Gastroesophageal sphincter (tissue), 3 donors: ENCODE measurements around the gene DRD4.

ENCODE experiments used
- CTCF ChIP-seq, 4 experiments: fragments of 200-600 bp in 2 of 4; fragments of 450-650 bp in 2 of 4; sonication (generic) in 1 of 4; IDR thresholded peaks; one replicate each; pipeline ENCODE4 v1.5.1; 2017 to 2019; ENCODE audit warnings: antibody characterized with exemption in 4 of 4, mild to moderate bottlenecking in 2 of 4, moderate library complexity in 2 of 4
- EP300 ChIP-seq: sonication (generic); formaldehyde crosslinking; IDR thresholded peaks from one replicate; pipeline ENCODE4 v1.6.1; 2017; ENCODE audit warnings: antibody characterized with exemption, mild to moderate bottlenecking
- POLR2A ChIP-seq, 2 donors: fragments of 450-650 bp; IDR thresholded peaks; one replicate each; pipeline ENCODE4 v1.6.1; 2017; ENCODE audit warnings: antibody characterized with exemption in 2 of 2, mild to moderate bottlenecking in 2 of 2, moderate library complexity in 1 of 2
- POLR2AphosphoS5 ChIP-seq: sonication (generic); formaldehyde crosslinking; IDR thresholded peaks from one replicate; pipeline ENCODE4 v1.6.1; 2017; ENCODE audit warnings: antibody characterized with exemption

- TF ChIP-seq CTCF (IDR thresholded peaks at IDR 0.05) (no peak), EP300 (no peak), POLR2A (IDR thresholded peaks at IDR 0.05) (no peak), POLR2AphosphoS5 (no peak)
Observed at GRCh38 chr11:601573-602245, 35.4 kb upstream of the DRD4 start.
